GM23338 (cell line): ENCODE results near the gene SAT1. TPM values are rescaled to one million over a fixed set of nuclear protein-coding genes. Genes with fewer than 3 reads are reported as not detected.

ENCODE experiments used
- ATAC-seq: fragments of 200-7000 bp; cut with Tn5 transposase; 3 replicates; pipeline ENCODE4 v1.9.1; 2020
- DNase-seq: peaks from one replicate; pipeline ENCODE4 v3.0.0-alpha.2; 2015; ENCODE audit warnings: low spot score
- H2AFZ ChIP-seq: fragments of 200-600 bp; sonication (generic); 2 replicates; pipeline ENCODE4 v1.8.0; 2016; ENCODE audit warnings: antibody characterized with exemption, mild to moderate bottlenecking, moderate library complexity
- H3F3A ChIP-seq: fragments of 200-600 bp; sonication (generic); replicated peaks from 2 replicates; pipeline ENCODE4 v1.8.0; 2017; ENCODE audit warnings: antibody characterized with exemption, mixed run types, low read depth
- H3K27ac ChIP-seq: fragments of 200-600 bp; sonication (generic); 2 replicates; pipeline ENCODE4 v1.6.1; 2016; ENCODE audit warnings: low read depth
- H3K27me3 ChIP-seq: fragments of 200-600 bp; sonication (generic); 2 replicates; pipeline ENCODE4 v1.8.0; 2016; ENCODE audit warnings: mild to moderate bottlenecking, mixed run types, moderate library complexity; ENCODE audit not compliant: insufficient read depth
- H3K36me3 ChIP-seq: fragments of 200-600 bp; sonication (generic); 2 replicates; pipeline ENCODE4 v1.8.0; 2016; ENCODE audit warnings: mild to moderate bottlenecking; ENCODE audit not compliant: insufficient read depth
- H3K4me1 ChIP-seq: fragments of 200-600 bp; sonication (generic); 2 replicates; pipeline ENCODE4 v1.8.0; 2016; ENCODE audit warnings: mild to moderate bottlenecking, moderate library complexity; ENCODE audit not compliant: insufficient read depth
- H3K4me2 ChIP-seq: fragments of 200-600 bp; sonication (generic); 2 replicates; pipeline ENCODE4 v1.7.1; 2017; ENCODE audit warnings: mixed run types
- H3K4me3 ChIP-seq: fragments of 200-600 bp; sonication (generic); 2 replicates; pipeline ENCODE4 v1.6.1; 2016; ENCODE audit warnings: mixed run types
- H3K79me2 ChIP-seq: fragments of 200-600 bp; sonication (generic); replicated peaks from 2 replicates; pipeline ENCODE4 v1.8.0; 2017; ENCODE audit warnings: mild to moderate bottlenecking; ENCODE audit not compliant: insufficient read depth
- H3K9me2 ChIP-seq: fragments of 200-600 bp; sonication (generic); 2 replicates; pipeline ENCODE4 v1.8.0; 2017; ENCODE audit not compliant: insufficient read depth
- H4K20me1 ChIP-seq: fragments of 200-600 bp; sonication (generic); replicated peaks from 2 replicates; pipeline ENCODE4 v1.8.0; 2017; ENCODE audit warnings: mild to moderate bottlenecking; ENCODE audit not compliant: insufficient read depth
- H3K27ac Mint-ChIP-seq: 2 replicates; pipeline ENCODE4 v1.8.0; 2020; ENCODE audit warnings: inconsistent platforms, mild to moderate bottlenecking, moderate library complexity, mixed read lengths
- H3K27me3 Mint-ChIP-seq: 3 replicates; pipeline ENCODE4 v1.8.0; 2022; ENCODE audit warnings: low read depth, mild to moderate bottlenecking, moderate library complexity, mixed read lengths, inconsistent platforms; ENCODE audit not compliant: insufficient read depth, poor library complexity
- H3K36me3 Mint-ChIP-seq: 3 replicates; pipeline ENCODE4 v1.8.0; 2021; ENCODE audit warnings: low read depth, mild to moderate bottlenecking, inconsistent platforms, moderate library complexity, mixed read lengths
- H3K4me1 Mint-ChIP-seq: 3 replicates; pipeline ENCODE4 v1.8.0; 2020; ENCODE audit warnings: mild to moderate bottlenecking, inconsistent platforms, mixed read lengths
- H3K4me3 Mint-ChIP-seq: 3 replicates; pipeline ENCODE4 v1.8.0; 2021; ENCODE audit warnings: moderate library complexity, mild to moderate bottlenecking, inconsistent platforms, mixed read lengths
- H3K9me3 Mint-ChIP-seq: 3 replicates; pipeline ENCODE4 v1.8.0; 2020; ENCODE audit warnings: moderate library complexity, mild to moderate bottlenecking, inconsistent platforms, mixed read lengths
- CTCF ChIP-seq, 2 experiments: fragments of 200-600 bp in 1 of 2; sonication (generic) in 1 of 2; conservative IDR thresholded peaks; 2 replicates each; pipeline versions ENCODE4 v1.5.1 to v1.6.1; 2016 to 2017; ENCODE audit warnings: antibody characterized with exemption in 2 of 2, low read depth in 2 of 2, mild to moderate bottlenecking in 2 of 2, moderate library complexity in 1 of 2
- EZH2phosphoT487 ChIP-seq: fragments of 200-600 bp; sonication (generic); IDR thresholded peaks from one replicate; pipeline ENCODE4 v1.8.1; 2018; ENCODE audit warnings: antibody characterized with exemption; ENCODE audit not compliant: unreplicated experiment
- NANOG ChIP-seq: IDR thresholded peaks from 2 replicates; pipeline ENCODE4 v1.6.1; 2016; ENCODE audit warnings: antibody characterized with exemption, borderline replicate concordance
- REST ChIP-seq: IDR thresholded peaks from one replicate; pipeline ENCODE4 v1.6.1; 2018; ENCODE audit warnings: antibody characterized with exemption; ENCODE audit not compliant: unreplicated experiment
- STAT1 ChIP-seq: IDR thresholded peaks from one replicate; pipeline ENCODE4 v1.6.1; 2016; ENCODE audit warnings: antibody characterized with exemption; ENCODE audit not compliant: unreplicated experiment
- ZNF331 ChIP-seq: fragments of 250-450 bp; sonication (Bioruptor Pico); IDR thresholded peaks from 2 replicates; pipeline ENCODE4 v1.5.0; 2020; ENCODE audit warnings: low read depth, mild to moderate bottlenecking, moderate library complexity
- polyA plus RNA-seq: library from polyadenylated mRNA; unstranded; fragments of >200 nt; fragmentation: Nextera tagmentation; extraction: Ambion mirVana; gene quantifications from 2 replicates; pipeline ENCODE4 v1.2.1, GENCODE V29; 2016
- total RNA-seq: library from RNA; depleted of rRNA; stranded (reverse); fragments of >200 nt; shearing (Covaris generic); gene quantifications from 2 replicates; pipeline ENCODE4 v1.2.3, GENCODE V29; 2014
- TF ChIP-seq, protein P1 (sequence below): IDR thresholded peaks from 2 replicates; pipeline ENCODE4 v1.6.1; 2016; ENCODE audit warnings: antibody characterized with exemption
- TF ChIP-seq, protein P2 (sequence below): fragments of 250-450 bp; sonication (Bioruptor Pico); IDR thresholded peaks from 2 replicates; pipeline ENCODE4 v1.5.0; 2020; ENCODE audit warnings: mild to moderate bottlenecking, moderate library complexity

The SAT1 gene
- total and polyA plus RNA-seq, 2 experiments from 2014 or later = 44.1 to 101 TPM

DNA sequence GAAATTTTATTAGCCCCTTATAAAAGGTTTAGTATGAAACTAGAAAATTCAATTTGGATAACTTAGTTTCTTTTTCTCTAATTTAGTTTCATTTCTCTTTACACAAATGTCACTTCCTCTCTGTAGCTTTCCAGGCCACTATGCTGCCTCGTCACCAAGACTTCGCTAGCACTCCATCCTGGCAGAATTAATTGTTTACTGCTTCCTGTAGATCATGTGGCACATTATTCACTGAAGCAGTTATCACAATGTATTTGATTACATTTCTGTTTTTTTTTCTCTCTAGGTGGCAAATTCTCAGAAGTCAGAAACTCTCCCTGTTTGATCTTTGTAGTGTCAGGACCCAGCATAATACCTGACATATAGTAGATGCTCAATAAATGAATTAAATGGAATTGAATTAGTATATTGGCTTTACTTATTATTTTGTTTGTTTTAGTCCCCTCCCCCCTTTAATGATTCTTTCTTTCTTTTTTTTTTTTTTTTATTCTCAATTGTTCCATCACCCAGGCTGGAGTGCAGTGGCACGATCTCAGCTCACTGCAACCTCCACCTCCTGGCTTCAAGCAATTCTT, 9.3 kb upstream of the SAT1 start:
- Mint-ChIP-seq H3K9me3 (no peaks in the 10 kb centered on the region), H3K27me3 (peaks cover 2% of the 10 kb centered on the region), H3K4me1 (no peaks in the 10 kb centered on the region), H3K36me3 (no peaks in the 10 kb centered on the region), H3K4me3 (no peak overlapping the region), H3K27ac (no peak overlapping the region)
- no peak overlapping the region for H3K4me3 ChIP-seq
- no peaks in the 10 kb centered on the region for H4K20me1 ChIP-seq
- no peaks in the 10 kb centered on the region for H3F3A ChIP-seq
- H3K27me3 ChIP-seq = no peaks in the 10 kb centered on the region
- H3K27ac ChIP-seq = no peak overlapping the region
- no peaks in the 10 kb centered on the region for H3K4me1 ChIP-seq
- no peak for ATAC-seq
- H3K4me2 ChIP-seq = no peak overlapping the region
- H3K79me2 ChIP-seq = no peaks in the 10 kb centered on the region
- H3K36me3 ChIP-seq = no peaks in the 10 kb centered on the region
- H2AFZ ChIP-seq = no peak overlapping the region
- no peak for DNase-seq
- TF ChIP-seq NANOG (no peak), ZNF331 (CRISPR knock-in tag) (no peak), STAT1 (no peak), REST (no peak), CTCF (conservative IDR thresholded peaks at IDR 0.05; ENCODE audit: low read depth in 2 of 2) (no peak), EZH2phosphoT487 (no peak)
- TF ChIP-seq, protein P1, sequence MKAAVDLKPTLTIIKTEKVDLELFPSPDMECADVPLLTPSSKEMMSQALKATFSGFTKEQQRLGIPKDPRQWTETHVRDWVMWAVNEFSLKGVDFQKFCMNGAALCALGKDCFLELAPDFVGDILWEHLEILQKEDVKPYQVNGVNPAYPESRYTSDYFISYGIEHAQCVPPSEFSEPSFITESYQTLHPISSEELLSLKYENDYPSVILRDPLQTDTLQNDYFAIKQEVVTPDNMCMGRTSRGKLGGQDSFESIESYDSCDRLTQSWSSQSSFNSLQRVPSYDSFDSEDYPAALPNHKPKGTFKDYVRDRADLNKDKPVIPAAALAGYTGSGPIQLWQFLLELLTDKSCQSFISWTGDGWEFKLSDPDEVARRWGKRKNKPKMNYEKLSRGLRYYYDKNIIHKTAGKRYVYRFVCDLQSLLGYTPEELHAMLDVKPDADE = no peak
- TF ChIP-seq, protein P2, sequence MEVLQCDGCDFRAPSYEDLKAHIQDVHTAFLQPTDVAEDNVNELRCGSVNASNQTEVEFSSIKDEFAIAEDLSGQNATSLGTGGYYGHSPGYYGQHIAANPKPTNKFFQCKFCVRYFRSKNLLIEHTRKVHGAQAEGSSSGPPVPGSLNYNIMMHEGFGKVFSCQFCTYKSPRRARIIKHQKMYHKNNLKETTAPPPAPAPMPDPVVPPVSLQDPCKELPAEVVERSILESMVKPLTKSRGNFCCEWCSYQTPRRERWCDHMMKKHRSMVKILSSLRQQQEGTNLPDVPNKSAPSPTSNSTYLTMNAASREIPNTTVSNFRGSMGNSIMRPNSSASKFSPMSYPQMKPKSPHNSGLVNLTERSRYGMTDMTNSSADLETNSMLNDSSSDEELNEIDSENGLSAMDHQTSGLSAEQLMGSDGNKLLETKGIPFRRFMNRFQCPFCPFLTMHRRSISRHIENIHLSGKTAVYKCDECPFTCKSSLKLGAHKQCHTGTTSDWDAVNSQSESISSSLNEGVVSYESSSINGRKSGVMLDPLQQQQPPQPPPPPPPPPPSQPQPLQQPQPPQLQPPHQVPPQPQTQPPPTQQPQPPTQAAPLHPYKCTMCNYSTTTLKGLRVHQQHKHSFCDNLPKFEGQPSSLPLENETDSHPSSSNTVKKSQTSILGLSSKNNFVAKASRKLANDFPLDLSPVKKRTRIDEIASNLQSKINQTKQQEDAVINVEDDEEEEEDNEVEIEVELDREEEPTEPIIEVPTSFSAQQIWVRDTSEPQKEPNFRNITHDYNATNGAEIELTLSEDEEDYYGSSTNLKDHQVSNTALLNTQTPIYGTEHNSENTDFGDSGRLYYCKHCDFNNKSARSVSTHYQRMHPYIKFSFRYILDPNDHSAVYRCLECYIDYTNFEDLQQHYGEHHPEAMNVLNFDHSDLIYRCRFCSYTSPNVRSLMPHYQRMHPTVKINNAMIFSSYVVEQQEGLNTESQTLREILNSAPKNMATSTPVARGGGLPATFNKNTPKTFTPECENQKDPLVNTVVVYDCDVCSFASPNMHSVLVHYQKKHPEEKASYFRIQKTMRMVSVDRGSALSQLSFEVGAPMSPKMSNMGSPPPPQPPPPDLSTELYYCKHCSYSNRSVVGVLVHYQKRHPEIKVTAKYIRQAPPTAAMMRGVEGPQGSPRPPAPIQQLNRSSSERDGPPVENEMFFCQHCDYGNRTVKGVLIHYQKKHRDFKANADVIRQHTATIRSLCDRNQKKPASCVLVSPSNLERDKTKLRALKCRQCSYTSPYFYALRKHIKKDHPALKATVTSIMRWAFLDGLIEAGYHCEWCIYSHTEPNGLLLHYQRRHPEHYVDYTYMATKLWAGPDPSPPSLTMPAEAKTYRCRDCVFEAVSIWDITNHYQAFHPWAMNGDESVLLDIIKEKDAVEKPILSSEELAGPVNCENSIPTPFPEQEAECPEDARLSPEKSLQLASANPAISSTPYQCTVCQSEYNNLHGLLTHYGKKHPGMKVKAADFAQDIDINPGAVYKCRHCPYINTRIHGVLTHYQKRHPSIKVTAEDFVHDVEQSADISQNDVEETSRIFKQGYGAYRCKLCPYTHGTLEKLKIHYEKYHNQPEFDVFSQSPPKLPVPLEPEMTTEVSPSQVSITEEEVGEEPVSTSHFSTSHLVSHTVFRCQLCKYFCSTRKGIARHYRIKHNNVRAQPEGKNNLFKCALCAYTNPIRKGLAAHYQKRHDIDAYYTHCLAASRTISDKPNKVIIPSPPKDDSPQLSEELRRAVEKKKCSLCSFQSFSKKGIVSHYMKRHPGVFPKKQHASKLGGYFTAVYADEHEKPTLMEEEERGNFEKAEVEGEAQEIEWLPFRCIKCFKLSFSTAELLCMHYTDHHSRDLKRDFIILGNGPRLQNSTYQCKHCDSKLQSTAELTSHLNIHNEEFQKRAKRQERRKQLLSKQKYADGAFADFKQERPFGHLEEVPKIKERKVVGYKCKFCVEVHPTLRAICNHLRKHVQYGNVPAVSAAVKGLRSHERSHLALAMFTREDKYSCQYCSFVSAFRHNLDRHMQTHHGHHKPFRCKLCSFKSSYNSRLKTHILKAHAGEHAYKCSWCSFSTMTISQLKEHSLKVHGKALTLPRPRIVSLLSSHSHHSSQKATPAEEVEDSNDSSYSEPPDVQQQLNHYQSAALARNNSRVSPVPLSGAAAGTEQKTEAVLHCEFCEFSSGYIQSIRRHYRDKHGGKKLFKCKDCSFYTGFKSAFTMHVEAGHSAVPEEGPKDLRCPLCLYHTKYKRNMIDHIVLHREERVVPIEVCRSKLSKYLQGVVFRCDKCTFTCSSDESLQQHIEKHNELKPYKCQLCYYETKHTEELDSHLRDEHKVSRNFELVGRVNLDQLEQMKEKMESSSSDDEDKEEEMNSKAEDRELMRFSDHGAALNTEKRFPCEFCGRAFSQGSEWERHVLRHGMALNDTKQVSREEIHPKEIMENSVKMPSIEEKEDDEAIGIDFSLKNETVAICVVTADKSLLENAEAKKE (CRISPR knock-in tag) = no peak
- no peaks in the 10 kb centered on the region for H3K9me2 ChIP-seq
